GM12878 (cell line): Measurements from ENCODE around the gene ABHD14A. TPM values are rescaled to one million over a fixed set of nuclear protein-coding genes. Genes with fewer than 3 reads are reported as not detected.

Source experiments
- polyA plus RNA-seq, 11 experiments: library from polyadenylated mRNA; depleted of rRNA in 4 of 11; unstranded in 6 of 11; stranded (reverse) in 5 of 11; fragments of >200 nt; fragmentation: Nextera tagmentation in 4 of 11; fragmentation: Illumina TruSeq in 1 of 11; extraction: Ambion mirVana in 4 of 11; extraction: Trizol in 1 of 11; gene quantifications; 1 replicate in 1 of 11; 2 replicates in 10 of 11; pipeline versions ENCODE4 v1.2.1 to v1.2.3, GENCODE V29; 2011 to 2016; ENCODE audit warnings: inconsistent platforms in 2 of 11, missing spikeins in 2 of 11, low read depth in 1 of 11
- small RNA-seq: library from RNA; depleted of rRNA; stranded (forward); fragments of <200 nt; gene quantifications from one replicate; pipeline ENCODE3, GENCODE V24; 2014
- total RNA-seq, 4 experiments: library from RNA; depleted of rRNA in 3 of 4; stranded (reverse); fragments of >200 nt in 3 of 4; fragmentation: Illumina TruSeq in 1 of 4; extraction: Trizol in 1 of 4; gene quantifications; 2 replicates each; pipeline versions ENCODE4 v1.2.1 to v1.2.3, GENCODE V29; 2013 to 2021

Gene ABHD14A
- total and polyA plus RNA-seq, 10 of the 15 experiments (the other 5 are each of a cell fraction or from before 2014, with no cell fraction given): 1.2 to 27.0 (median 7.9) TPM

Small RNA genes lying within 50 kb of the gene (small RNA-seq; reads per million reads assigned to genes)
- not detected for gene AC115284.1

Other genes with a start within 250 kb of the ABHD14A start
Only the 7 nearest of the 14 such genes appear.
- 43.1 and 53.2 TPM in 2 replicates for gene RRP9, start 33.2 kb upstream of the ABHD14A start, total RNA-seq (2014; rRNA removed)
- 29.8 and 34.1 TPM in 2 replicates for gene RRP9, start 33.2 kb upstream of the ABHD14A start, total RNA-seq (2014; rRNA removed; fragmentation: Illumina TruSeq; extraction: Trizol)
- 55.2 and 56.0 TPM in 2 replicates for gene RRP9, start 33.2 kb upstream of the ABHD14A start, total RNA-seq (2021)
- gene RRP9, start 33.2 kb upstream of the ABHD14A start, polyA plus RNA-seq (2011; rRNA removed): 8.5 and 19.5 TPM in 2 replicates
- 6.6 and 30.6 TPM in 2 replicates for gene RRP9, start 33.2 kb upstream of the ABHD14A start, polyA plus RNA-seq (2014; fragmentation: Illumina TruSeq; extraction: Trizol)
- gene RRP9, start 33.2 kb upstream of the ABHD14A start, polyA plus RNA-seq (2014; fragmentation: Nextera tagmentation; extraction: Ambion mirVana): 10 to 100 TPM in 1 of 2 experiments, 1 to 10 TPM in 1; 4.7 to 10.6 TPM
- gene RRP9, start 33.2 kb upstream of the ABHD14A start, polyA plus RNA-seq (2014; rRNA removed): 49.3 and 54.3 TPM in 2 replicates
- 10 to 100 TPM; 83.1 to 91.5 TPM for gene RRP9, start 33.2 kb upstream of the ABHD14A start, polyA plus RNA-seq (2016; fragmentation: Nextera tagmentation; extraction: Ambion mirVana)
- 23.7 and 25.1 TPM in 2 replicates for gene PARP3, start 32.7 kb upstream of the ABHD14A start, total RNA-seq (2014; rRNA removed)
- 13.6 and 16.0 TPM in 2 replicates for gene PARP3, start 32.7 kb upstream of the ABHD14A start, total RNA-seq (2014; rRNA removed; fragmentation: Illumina TruSeq; extraction: Trizol)
- gene PARP3, start 32.7 kb upstream of the ABHD14A start, total RNA-seq (2021): 19.9 and 28.0 TPM in 2 replicates
- gene PARP3, start 32.7 kb upstream of the ABHD14A start, polyA plus RNA-seq (2011; rRNA removed): 12.9 and 20.5 TPM in 2 replicates
- 7.8 and 20.0 TPM in 2 replicates for gene PARP3, start 32.7 kb upstream of the ABHD14A start, polyA plus RNA-seq (2014; fragmentation: Illumina TruSeq; extraction: Trizol)
- 1 to 10 TPM; 2.1 to 2.2 TPM for gene PARP3, start 32.7 kb upstream of the ABHD14A start, polyA plus RNA-seq (2014; fragmentation: Nextera tagmentation; extraction: Ambion mirVana)
- 31.2 and 35.5 TPM in 2 replicates for gene PARP3, start 32.7 kb upstream of the ABHD14A start, polyA plus RNA-seq (2014; rRNA removed)
- 10 to 100 TPM; 17.8 to 19.0 TPM for gene PARP3, start 32.7 kb upstream of the ABHD14A start, polyA plus RNA-seq (2016; fragmentation: Nextera tagmentation; extraction: Ambion mirVana)
- not detected in 2 replicates for gene GPR62, start 19.7 kb upstream of the ABHD14A start, total RNA-seq (2014; rRNA removed)
- gene GPR62, start 19.7 kb upstream of the ABHD14A start, total RNA-seq (2014; rRNA removed; fragmentation: Illumina TruSeq; extraction: Trizol): not detected in 2 replicates
- not detected in 2 replicates for gene GPR62, start 19.7 kb upstream of the ABHD14A start, total RNA-seq (2021)
- gene GPR62, start 19.7 kb upstream of the ABHD14A start, polyA plus RNA-seq (2011; rRNA removed): not detected in 2 replicates
- not detected in 2 replicates for gene GPR62, start 19.7 kb upstream of the ABHD14A start, polyA plus RNA-seq (2014; fragmentation: Illumina TruSeq; extraction: Trizol)
- not detected for gene GPR62, start 19.7 kb upstream of the ABHD14A start, polyA plus RNA-seq (2014; fragmentation: Nextera tagmentation; extraction: Ambion mirVana)
- not detected in 2 replicates for gene GPR62, start 19.7 kb upstream of the ABHD14A start, polyA plus RNA-seq (2014; rRNA removed)
- gene GPR62, start 19.7 kb upstream of the ABHD14A start, polyA plus RNA-seq (2016; fragmentation: Nextera tagmentation; extraction: Ambion mirVana): not detected
- 10.7 and 11.5 TPM in 2 replicates for gene PCBP4, start 7.6 kb upstream of the ABHD14A start, total RNA-seq (2014; rRNA removed)
- gene PCBP4, start 7.6 kb upstream of the ABHD14A start, total RNA-seq (2014; rRNA removed; fragmentation: Illumina TruSeq; extraction: Trizol): 4.2 and 4.7 TPM in 2 replicates
- gene PCBP4, start 7.6 kb upstream of the ABHD14A start, total RNA-seq (2021): 13.3 and 14.5 TPM in 2 replicates
- gene PCBP4, start 7.6 kb upstream of the ABHD14A start, polyA plus RNA-seq (2011; rRNA removed): 2.7 and 4.2 TPM in 2 replicates
- 1.9 and 4.7 TPM in 2 replicates for gene PCBP4, start 7.6 kb upstream of the ABHD14A start, polyA plus RNA-seq (2014; fragmentation: Illumina TruSeq; extraction: Trizol)
- under 1 TPM; 0.05 to 0.24 TPM for gene PCBP4, start 7.6 kb upstream of the ABHD14A start, polyA plus RNA-seq (2014; fragmentation: Nextera tagmentation; extraction: Ambion mirVana)
- gene PCBP4, start 7.6 kb upstream of the ABHD14A start, polyA plus RNA-seq (2014; rRNA removed): 13.4 and 15.3 TPM in 2 replicates
- gene PCBP4, start 7.6 kb upstream of the ABHD14A start, polyA plus RNA-seq (2016; fragmentation: Nextera tagmentation; extraction: Ambion mirVana): 1 to 10 TPM; 3.6 to 4.0 TPM
- 59.9 and 62.4 TPM in 2 replicates for gene ABHD14B, start 1.0 kb upstream of the ABHD14A start, total RNA-seq (2014; rRNA removed)
- gene ABHD14B, start 1.0 kb upstream of the ABHD14A start, total RNA-seq (2014; rRNA removed; fragmentation: Illumina TruSeq; extraction: Trizol): 28.9 and 30.5 TPM in 2 replicates
- 58.3 and 58.8 TPM in 2 replicates for gene ABHD14B, start 1.0 kb upstream of the ABHD14A start, total RNA-seq (2021)
- 45.4 and 76.5 TPM in 2 replicates for gene ABHD14B, start 1.0 kb upstream of the ABHD14A start, polyA plus RNA-seq (2011; rRNA removed)
- gene ABHD14B, start 1.0 kb upstream of the ABHD14A start, polyA plus RNA-seq (2014; fragmentation: Illumina TruSeq; extraction: Trizol): 35.9 and 51.1 TPM in 2 replicates
- 10 to 100 TPM in 1 of 2 experiments, 1 to 10 TPM in 1; 7.8 to 14.2 TPM for gene ABHD14B, start 1.0 kb upstream of the ABHD14A start, polyA plus RNA-seq (2014; fragmentation: Nextera tagmentation; extraction: Ambion mirVana)
- 73.0 and 80.4 TPM in 2 replicates for gene ABHD14B, start 1.0 kb upstream of the ABHD14A start, polyA plus RNA-seq (2014; rRNA removed)
- 10 to 100 TPM; 47.2 to 50.9 TPM for gene ABHD14B, start 1.0 kb upstream of the ABHD14A start, polyA plus RNA-seq (2016; fragmentation: Nextera tagmentation; extraction: Ambion mirVana)
- gene ACY1, start 8.5 kb downstream of the ABHD14A start, total RNA-seq (2014; rRNA removed): 28.9 and 35.1 TPM in 2 replicates
- 19.0 and 22.3 TPM in 2 replicates for gene ACY1, start 8.5 kb downstream of the ABHD14A start, total RNA-seq (2014; rRNA removed; fragmentation: Illumina TruSeq; extraction: Trizol)
- gene ACY1, start 8.5 kb downstream of the ABHD14A start, total RNA-seq (2021): 27.4 and 33.5 TPM in 2 replicates
- 12.5 and 18.5 TPM in 2 replicates for gene ACY1, start 8.5 kb downstream of the ABHD14A start, polyA plus RNA-seq (2011; rRNA removed)
- 6.4 and 18.8 TPM in 2 replicates for gene ACY1, start 8.5 kb downstream of the ABHD14A start, polyA plus RNA-seq (2014; fragmentation: Illumina TruSeq; extraction: Trizol)
- 10 to 100 TPM; 19.8 to 28.2 TPM for gene ACY1, start 8.5 kb downstream of the ABHD14A start, polyA plus RNA-seq (2014; fragmentation: Nextera tagmentation; extraction: Ambion mirVana)
- 31.3 and 42.2 TPM in 2 replicates for gene ACY1, start 8.5 kb downstream of the ABHD14A start, polyA plus RNA-seq (2014; rRNA removed)
- gene ACY1, start 8.5 kb downstream of the ABHD14A start, polyA plus RNA-seq (2016; fragmentation: Nextera tagmentation; extraction: Ambion mirVana): 10 to 100 TPM; 32.0 to 37.0 TPM
- gene RPL29, start 20.8 kb downstream of the ABHD14A start, total RNA-seq (2014; rRNA removed): 1,707 and 1,708 TPM in 2 replicates
- gene RPL29, start 20.8 kb downstream of the ABHD14A start, total RNA-seq (2014; rRNA removed; fragmentation: Illumina TruSeq; extraction: Trizol): 2,030 and 2,061 TPM in 2 replicates
- 1,814 and 1,873 TPM in 2 replicates for gene RPL29, start 20.8 kb downstream of the ABHD14A start, total RNA-seq (2021)
- 1,274 and 1,606 TPM in 2 replicates for gene RPL29, start 20.8 kb downstream of the ABHD14A start, polyA plus RNA-seq (2011; rRNA removed)
- gene RPL29, start 20.8 kb downstream of the ABHD14A start, polyA plus RNA-seq (2014; fragmentation: Illumina TruSeq; extraction: Trizol): 1,724 and 2,477 TPM in 2 replicates
- 1,000 to 10,000 TPM; 1,053 to 1,085 TPM for gene RPL29, start 20.8 kb downstream of the ABHD14A start, polyA plus RNA-seq (2014; fragmentation: Nextera tagmentation; extraction: Ambion mirVana)
- 2,075 and 2,190 TPM in 2 replicates for gene RPL29, start 20.8 kb downstream of the ABHD14A start, polyA plus RNA-seq (2014; rRNA removed)
- 1,000 to 10,000 TPM; 1,397 to 1,403 TPM for gene RPL29, start 20.8 kb downstream of the ABHD14A start, polyA plus RNA-seq (2016; fragmentation: Nextera tagmentation; extraction: Ambion mirVana)